PC-3 (cell line): ENCODE results near the gene DPH1. TPM values are rescaled to one million over a fixed set of nuclear protein-coding genes. Genes with fewer than 3 reads are reported as not detected.

Experiments used
- ATAC-seq: fragments of 200-7000 bp; cut with Tn5 transposase; 2 replicates; pipeline ENCODE4 v1.9.1; 2020; ENCODE audit warnings: mild to moderate bottlenecking, moderate library complexity
- BruUV-seq: library from RNA; stranded (reverse); fragments of 400-500 nt; replicated peaks from 2 replicates; lab custom pipeline; 2021; lab: Mats Ljungman, UMichigan
- CTCF ChIA-PET: fragments of 300-600 bp; sonication (Branson Sonifier 250); formaldehyde crosslinking; loops from one replicate; lab custom pipeline; 2022; ENCODE audit warnings: antibody characterized with exemption; lab: Charles Lee
- POLR2A ChIA-PET: fragments of 300-600 bp; sonication (Branson Sonifier 250); formaldehyde crosslinking; loops from one replicate; lab custom pipeline; 2022; ENCODE audit warnings: antibody characterized with exemption; ENCODE audit not compliant: unreplicated experiment; lab: Charles Lee
- DNase-seq: peaks from one replicate; pipeline ENCODE4 v3.0.0-alpha.2; 2015
- H2AFZ ChIP-seq: fragments of 300-600 bp; sonication (generic); 2 replicates; pipeline ENCODE4 v1.6.0; 2016; ENCODE audit warnings: antibody characterized with exemption, low read length
- H3F3A ChIP-seq: fragments of 300-600 bp; sonication (generic); one replicate; pipeline ENCODE4 v1.6.0; 2017; ENCODE audit warnings: antibody characterized with exemption, low read length, control low read depth, mild to moderate bottlenecking; ENCODE audit not compliant: unreplicated experiment
- H3K27ac ChIP-seq: fragments of 300-600 bp; sonication (generic); 2 replicates; pipeline ENCODE4 v1.5.1; 2016; ENCODE audit warnings: mild to moderate bottlenecking, low read length
- H3K27me3 ChIP-seq: fragments of 300-600 bp; sonication (generic); 2 replicates; pipeline ENCODE4 v1.6.1; 2016; ENCODE audit warnings: low read length, mixed read lengths
- H3K36me3 ChIP-seq: fragments of 300-600 bp; sonication (generic); 2 replicates; pipeline ENCODE4 v1.6.1; 2016; ENCODE audit warnings: low read depth, mixed run types, low read length, mixed read lengths
- H3K4me1 ChIP-seq: fragments of 300-600 bp; sonication (generic); 2 replicates; pipeline ENCODE4 v1.5.1; 2016; ENCODE audit warnings: low read length; ENCODE audit not compliant: insufficient read depth
- H3K4me2 ChIP-seq: fragments of 300-600 bp; sonication (generic); 2 replicates; pipeline ENCODE4 v1.6.0; 2016; ENCODE audit warnings: low read length
- H3K4me3 ChIP-seq: fragments of 300-600 bp; sonication (generic); 2 replicates; pipeline ENCODE4 v1.5.1; 2016; ENCODE audit warnings: mild to moderate bottlenecking, low read length, mixed read lengths
- H3K79me2 ChIP-seq: fragments of 300-600 bp; sonication (generic); 2 replicates; pipeline ENCODE4 v1.6.1; 2017; ENCODE audit warnings: low read length, mixed read lengths
- H3K9ac ChIP-seq: fragments of 300-600 bp; sonication (generic); 2 replicates; pipeline ENCODE4 v1.6.0; 2016; ENCODE audit warnings: mild to moderate bottlenecking, low read length
- H3K9me2 ChIP-seq: fragments of 300-600 bp; sonication (generic); replicated peaks from 2 replicates; pipeline ENCODE4 v1.6.1; 2016; ENCODE audit warnings: mixed run types, low read length, mixed read lengths
- H3K9me3 ChIP-seq: fragments of 300-600 bp; sonication (generic); 2 replicates; pipeline ENCODE4 v1.6.1; 2016; ENCODE audit warnings: low read length, mixed read lengths
- H4K20me1 ChIP-seq: fragments of 300-600 bp; sonication (generic); 2 replicates; pipeline ENCODE4 v1.6.1; 2016; ENCODE audit warnings: low read length, mixed read lengths
- CTCF ChIP-seq: fragments of 300-600 bp; sonication (generic); conservative IDR thresholded peaks from 2 replicates; pipeline ENCODE4 v1.5.1; 2017; ENCODE audit warnings: antibody characterized with exemption, low read depth, mild to moderate bottlenecking, low read length
- EZH2 ChIP-seq: fragments of 300-600 bp; sonication (generic); IDR thresholded peaks from one replicate; pipeline ENCODE4 v1.6.1; 2017; ENCODE audit warnings: antibody characterized with exemption, mild to moderate bottlenecking, low read length; ENCODE audit not compliant: unreplicated experiment
- EZH2phosphoT487 ChIP-seq: fragments of 300-600 bp; sonication (generic); IDR thresholded peaks from 2 replicates; pipeline ENCODE4 v1.6.1; 2018; ENCODE audit warnings: mild to moderate bottlenecking, antibody characterized with exemption, low read length, borderline replicate concordance
- intact Hi-C: fragments of 100-400 bp; cut with micrococcal nuclease; formaldehyde crosslinking; loops from 2 replicates; pipeline ENCODE4 v1.9.0; 2023
- total RNA-seq: library from RNA; depleted of rRNA; stranded (reverse); fragments of >200 nt; gene quantifications from 2 replicates; pipeline ENCODE4 v1.2.3, GENCODE V29; 2014

Gene DPH1
- total RNA-seq, 1 experiment from 2014 or later, result 47.9 TPM

GRCh38 chr17:2027528-2028233 lies 2.3 kb upstream of the DPH1 start:
- Histone ChIP-seq H4K20me1 (no peaks in the 10 kb centered on the region), H3K27ac (no peak overlapping the region), H3K79me2 (peaks cover 44% of the 10 kb centered on the region), H2AFZ (no peak overlapping the region), H3K4me3 (no peak overlapping the region), H3K9ac (no peak overlapping the region), H3K9me2 (no peaks in the 10 kb centered on the region), H3K36me3 (no peaks in the 10 kb centered on the region), H3F3A (no peaks in the 10 kb centered on the region), H3K27me3 (no peaks in the 10 kb centered on the region), H3K9me3 (no peaks in the 10 kb centered on the region), H3K4me1 (peaks cover 6% of the 10 kb centered on the region; the same call in 1 of the 2 replicates), H3K4me2 (no peak overlapping the region)
- intact Hi-C loops, result no loop called here
- POLR2A ChIA-PET, result no interaction called here
- TF ChIP-seq EZH2phosphoT487 (no peak), EZH2 (no peak), CTCF (no peak)
- BruUV-seq, result no TSS peak
- no peak for DNase-seq
- CTCF ChIA-PET, result no interaction called here
- no peak for ATAC-seq

- H3K27ac ChIP-seq, result no peak overlapping the region
- no peaks in the 10 kb centered on the region for H3K9me3 ChIP-seq
- peaks cover 6% of the 10 kb centered on the region; the same call in 1 of the 2 replicates for H3K4me1 ChIP-seq
- ChIA-PET POLR2A (no interaction called here), CTCF (no interaction called here)
- H3K9me2 ChIP-seq, result no peaks in the 10 kb centered on the region
- H4K20me1 ChIP-seq, result no peaks in the 10 kb centered on the region
- no TSS peak for BruUV-seq
- no peaks in the 10 kb centered on the region for H3K27me3 ChIP-seq
- H3K4me2 ChIP-seq, result no peak overlapping the region
- H3K9ac ChIP-seq, result no peak overlapping the region
- TF ChIP-seq CTCF (no peak), EZH2phosphoT487 (no peak), EZH2 (no peak)
- no peak overlapping the region for H2AFZ ChIP-seq
- no peaks in the 10 kb centered on the region for H3K36me3 ChIP-seq
- no peak for ATAC-seq
- H3K79me2 ChIP-seq, result peaks cover 39% of the 10 kb centered on the region
- intact Hi-C loops, result no loop called here
- no peak overlapping the region for H3K4me3 ChIP-seq
- DNase-seq, result no peak
- H3F3A ChIP-seq, result no peaks in the 10 kb centered on the region
These were observed 1.7 kb upstream of the DPH1 start for GRCh38 chr17:2028234-2028614.

GRCh38 chr17:2028737-2029136 lies 1.2 kb upstream of the DPH1 start:
- no peaks in the 10 kb centered on the region for H3K27me3 ChIP-seq
- H2AFZ ChIP-seq, result no peak overlapping the region
- H3K9ac ChIP-seq, result no peak overlapping the region
- H3F3A ChIP-seq, result no peaks in the 10 kb centered on the region
- H3K9me2 ChIP-seq, result no peaks in the 10 kb centered on the region
- no TSS peak for BruUV-seq
- DNase-seq, result no peak
- H3K4me2 ChIP-seq, result no peak overlapping the region
- CTCF ChIA-PET, result interaction anchor here (0.9 kb wide), 1 partner anchor 120 kb away, joined by 3 read pairs; no protein-coding TSS in a partner anchor
- intact Hi-C loops, result no loop called here
- no peaks in the 10 kb centered on the region for H3K9me3 ChIP-seq
- peaks cover 36% of the 10 kb centered on the region for H3K79me2 ChIP-seq
- POLR2A ChIA-PET, result no interaction called here
- no peaks in the 10 kb centered on the region for H4K20me1 ChIP-seq
- H3K36me3 ChIP-seq, result no peaks in the 10 kb centered on the region
- TF ChIP-seq EZH2phosphoT487, result no peak
- no peak for TF ChIP-seq CTCF
- no peak for TF ChIP-seq EZH2
- no peak overlapping the region for H3K27ac ChIP-seq
- peaks cover 6% of the 10 kb centered on the region; the same call in 1 of the 2 replicates for H3K4me1 ChIP-seq
- H3K4me3 ChIP-seq, result no peak overlapping the region
- no peak for ATAC-seq
